ENCODE results near the gene MAJIN. TPM values are rescaled to one million over a fixed set of nuclear protein-coding genes. Genes with fewer than 3 reads are reported as not detected.

Gene MAJIN
- total and polyA plus RNA-seq, 7 donors: 0.25 TPM; not detected in 6

- intact Hi-C loops (cut with DNase I): loop anchor here (1.0 kb wide), 1 partner anchor 48 kb away; no protein-coding TSS in a partner anchor
- no peak overlapping the region for H3K4me3 ChIP-seq
- peaks cover 0 to 5% (median 2%) of the 10 kb centered on the region in 4 donors for H3K4me1 ChIP-seq
- no peak for DNase-seq
- TF ChIP-seq POLR2AphosphoS5 (IDR thresholded peaks at IDR 0.05) (no peak), CTCF (IDR thresholded peaks at IDR 0.05) (no peak), EP300 (IDR thresholded peaks at IDR 0.05) (no peak), POLR2A (IDR thresholded peaks at IDR 0.05) (no peak)
- H3K27me3 ChIP-seq: no peaks in the 10 kb centered on the region
- H3K27ac ChIP-seq: no peak overlapping the region
- peaks cover 0 to 44% (median 16%) of the 10 kb centered on the region in 4 donors for H3K36me3 ChIP-seq
- H3K9me3 ChIP-seq: no peaks in the 10 kb centered on the region
- 74 to 86% methylated on average over 39 of the region's 39 CpGs for WGBS, 2 donors
Observed at GRCh38 chr11:64894812-64895452, 77.0 kb downstream of the MAJIN start.

GRCh38 chr11:64894070-64894811 lies 77.7 kb downstream of the MAJIN start:
- 14 to 34% methylated on average over 14 of the region's 14 CpGs for WGBS, 2 donors
- peaks cover 0 to 5% (median 2%) of the 10 kb centered on the region in 4 donors for H3K4me1 ChIP-seq
- no peaks in the 10 kb centered on the region for H3K9me3 ChIP-seq
- H3K27me3 ChIP-seq: no peaks in the 10 kb centered on the region
- TF ChIP-seq POLR2A (IDR thresholded peaks at IDR 0.05) (no peak), POLR2AphosphoS5 (IDR thresholded peaks at IDR 0.05) (peak in 1 of 4 donors; percentile 18), EP300 (IDR thresholded peaks at IDR 0.05) (no peak), CTCF (IDR thresholded peaks at IDR 0.05) (peak; percentile 89 to 96 (median 92))
- H3K27ac ChIP-seq: peak overlapping the region in 1 of 4 donors; percentile 55
- H3K4me3 ChIP-seq: no peak overlapping the region
- DNase-seq: peak; percentile 90
- H3K36me3 ChIP-seq: peaks cover 0 to 38% (median 14%) of the 10 kb centered on the region in 4 donors
- intact Hi-C loops (cut with DNase I): loop anchor here (1.0 kb wide), 1 partner anchor 47 kb away; no protein-coding TSS in a partner anchor

- Histone ChIP-seq H3K9me3 (no peaks in the 10 kb centered on the region), H3K4me3 (peak overlapping the region in 1 of 4 donors; percentile 18), H3K27ac (peak overlapping the region in 1 of 4 donors; percentile 55), H3K27me3 (no peaks in the 10 kb centered on the region), H3K36me3 (peaks cover 0 to 30% (median 10%) of the 10 kb centered on the region in 4 donors), H3K4me1 (peaks cover 0 to 8% (median 3%) of the 10 kb centered on the region in 4 donors)
- no peak for DNase-seq
- TF ChIP-seq POLR2A (IDR thresholded peaks at IDR 0.05): peak in 1 of 2 donors; percentile 87
- no peak for TF ChIP-seq EP300 (IDR thresholded peaks at IDR 0.05)
- TF ChIP-seq CTCF (IDR thresholded peaks at IDR 0.05): no peak
- peak in 2 of 4 donors; percentile 2 to 58 for TF ChIP-seq POLR2AphosphoS5 (IDR thresholded peaks at IDR 0.05)
- intact Hi-C loops (cut with DNase I): loop anchor here (1.0 kb wide), 1 partner anchor 46 kb away; no protein-coding TSS in a partner anchor
- WGBS, 2 donors: 17 to 65% methylated on average over 25 of the region's 25 CpGs
Observed at GRCh38 chr11:64893194-64894069, 78.5 kb downstream of the MAJIN start.

GRCh38 chr11:64892838-64893193 lies 79.1 kb downstream of the MAJIN start:
- Histone ChIP-seq H3K4me3 (peak overlapping the region in 1 of 4 donors; percentile 18), H3K27me3 (no peaks in the 10 kb centered on the region), H3K9me3 (no peaks in the 10 kb centered on the region), H3K27ac (peak overlapping the region in 1 of 4 donors; percentile 45), H3K4me1 (peaks cover 0 to 14% (median 9%) of the 10 kb centered on the region in 4 donors), H3K36me3 (peaks cover 0 to 24% (median 7%) of the 10 kb centered on the region in 4 donors)
- intact Hi-C loops (cut with DNase I): no loop called here
- WGBS, 2 donors: 19 to 67% methylated on average over 10 of the region's 10 CpGs
- no peak for TF ChIP-seq CTCF (IDR thresholded peaks at IDR 0.05)
- TF ChIP-seq POLR2AphosphoS5 (IDR thresholded peaks at IDR 0.05): no peak
- no peak for TF ChIP-seq EP300 (IDR thresholded peaks at IDR 0.05)
- TF ChIP-seq POLR2A (IDR thresholded peaks at IDR 0.05): no peak
- DNase-seq: no peak
